EL (cell line): ENCODE measurements around the gene ZBTB39.
"Not testable (repeated sequence)": the region's sequence is repeated elsewhere in the genome, so short reads cannot be mapped to it uniquely, and the experiment has no call there.

Source experiments
- DNase-seq: peaks from one replicate; pipeline ENCODE4 v3.0.0-alpha.2; 2016

ZBTB39 gene

GRCh38 chr12:57005980-57006808 lies at the start of gene ZBTB39:
ZBTB39 (minus strand) TSS chr12:57006546; CDS start chr12:57004917, 1,629 bp downstream.
- DNase-seq, result peak; percentile 63

- DNase-seq, result no peak
Observed at GRCh38 chr12:57055824-57056223, 49.5 kb upstream of the ZBTB39 start.

GRCh38 chr12:57053901-57054300 lies 47.6 kb upstream of the ZBTB39 start:
- DNase-seq, result not testable (repeated sequence)

GRCh38 chr12:57053146-57053545 lies 46.8 kb upstream of the ZBTB39 start:
- not testable (repeated sequence) for DNase-seq

GRCh38 chr12:57051011-57051410 lies 44.7 kb upstream of the ZBTB39 start:
- no peak for DNase-seq

GRCh38 chr12:57049890-57050289 lies 43.5 kb upstream of the ZBTB39 start, which contains the start of gene MYO1A:
MYO1A (minus strand) TSS chr12:57050129; CDS start chr12:57048323, 1,806 bp downstream.
- DNase-seq, result peak; percentile 20

- DNase-seq, result no peak
Observed at GRCh38 chr12:57049119-57049446, 42.7 kb upstream of the ZBTB39 start.

GRCh38 chr12:57048423-57049118 lies 42.2 kb upstream of the ZBTB39 start:
- no peak for DNase-seq

GRCh38 chr12:57047981-57048380 lies 41.6 kb upstream of the ZBTB39 start:
- DNase-seq, result peak; percentile 89

- DNase-seq, result no peak
Observed at GRCh38 chr12:57046947-57047890, 40.9 kb upstream of the ZBTB39 start.

- peak; percentile 26 for DNase-seq
Observed at GRCh38 chr12:57046086-57046791, 39.9 kb upstream of the ZBTB39 start.

- DNase-seq, result peak; percentile 27
Observed at GRCh38 chr12:57044889-57045288, 38.5 kb upstream of the ZBTB39 start.

GRCh38 chr12:57044468-57044867 lies 38.1 kb upstream of the ZBTB39 start:
- no peak for DNase-seq

GRCh38 chr12:57042695-57043094 lies 36.3 kb upstream of the ZBTB39 start:
- no peak for DNase-seq

GRCh38 chr12:57040750-57041149 lies 34.4 kb upstream of the ZBTB39 start:
- no peak for DNase-seq

- DNase-seq, result no peak
Observed at GRCh38 chr12:57040211-57040610, 33.9 kb upstream of the ZBTB39 start.

- DNase-seq, result no peak
Observed at GRCh38 chr12:57039016-57039798, 32.9 kb upstream of the ZBTB39 start.

- DNase-seq, result no peak
Observed at GRCh38 chr12:57037264-57037663, 30.9 kb upstream of the ZBTB39 start.

- DNase-seq, result no peak
Observed at GRCh38 chr12:57033431-57033830, 27.1 kb upstream of the ZBTB39 start.

- no peak for DNase-seq
Observed at GRCh38 chr12:57031789-57032188, 25.4 kb upstream of the ZBTB39 start.

- no peak for DNase-seq
Observed at GRCh38 chr12:57031138-57031725, 24.9 kb upstream of the ZBTB39 start.
